Gastrocnemius medialis (tissue), 4 donors: Measurements from ENCODE around the gene DCTN2.

Source experiments
- CTCF ChIP-seq, 5 experiments: fragments of 450-650 bp in 3 of 5; fragments of 200-600 bp in 2 of 5; sonication (generic) in 2 of 5; IDR thresholded peaks in 4 of 5; conservative IDR thresholded peaks in 1 of 5; 1 replicate in 4 of 5; 2 replicates in 1 of 5; pipeline ENCODE4 v1.5.1; 2016 to 2019; ENCODE audit warnings: antibody characterized with exemption in 5 of 5, mild to moderate bottlenecking in 3 of 5, moderate library complexity in 3 of 5
- POLR2A ChIP-seq, 2 donors: fragments of 450-650 bp; IDR thresholded peaks; one replicate each; pipeline ENCODE4 v1.6.1; 2017; ENCODE audit warnings: antibody characterized with exemption in 2 of 2, mild to moderate bottlenecking in 2 of 2, moderate library complexity in 2 of 2

DNA sequence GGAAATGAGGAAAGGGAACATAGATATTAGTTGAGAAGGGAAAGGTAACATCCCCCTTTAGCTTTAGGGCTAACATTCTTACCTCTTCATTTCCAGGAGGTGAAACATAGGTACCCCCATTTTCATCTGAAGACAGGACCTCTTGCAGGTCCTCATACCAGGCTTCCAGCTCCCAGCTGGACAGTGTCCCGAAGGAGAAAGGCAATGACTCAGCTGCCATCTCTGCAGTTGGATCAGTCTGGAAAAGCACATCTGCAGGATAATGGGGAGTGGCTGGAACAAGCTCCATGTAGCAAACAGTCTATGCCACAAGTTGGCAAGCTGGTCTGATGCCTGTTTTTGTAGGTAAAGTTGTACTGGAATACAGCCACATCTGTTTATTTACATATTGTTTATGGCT, 29.8 kb downstream of the DCTN2 start:
- no peak for TF ChIP-seq CTCF (IDR thresholded peaks at IDR 0.05 in 4 of 5, conservative IDR thresholded peaks at IDR 0.05 in 1 of 5)
- no peak for TF ChIP-seq POLR2A (IDR thresholded peaks at IDR 0.05)
